ENCODE data around the gene SLC37A4. TPM values are rescaled to one million over a fixed set of nuclear protein-coding genes. Genes with fewer than 3 reads are reported as not detected.

The SLC37A4 gene
- total RNA-seq (2022; extraction: Qiagen RNA extraction; ENCODE audit: low read depth): 10.4 to 12.9 TPM (median 12.2 TPM) in 5 replicates

GRCh38 chr11:119030329-119031047 is at the start of gene SLC37A4:
Gene SLC37A4 (minus strand): TSS chr11:119030877.

GRCh38 chr11:119067371-119068222 is 36.9 kb upstream of the SLC37A4 start, which contains the start of gene VPS11:
Gene VPS11 (plus strand): TSS chr11:119067818. CDS start chr11:119067824, 6 bp downstream.

GRCh38 chr11:119057000-119057769 is 26.5 kb upstream of the SLC37A4 start, which contains the start of gene HYOU1:
Gene HYOU1 (minus strand): TSS chr11:119057205. CDS start chr11:119056160, 1,045 bp downstream.

GRCh38 chr11:119018074-119018938 is 12.4 kb downstream of the SLC37A4 start, which contains the start of the genes RPS25 and TRAPPC4:
Gene RPS25 (minus strand): TSS chr11:119018343. CDS start chr11:119018284, 59 bp downstream.
Gene TRAPPC4 (plus strand): TSS chr11:119018766. CDS start chr11:119018796, 30 bp downstream.

GRCh38 chr11:118997627-118998387 is 32.9 kb downstream of the SLC37A4 start, which contains the start of gene CENATAC:
Gene CENATAC (plus strand): TSS chr11:118998138. CDS start chr11:118998198, 60 bp downstream.

Other genes with a start within 250 kb of the SLC37A4 start
- 19.0 to 31.5 TPM (median 24.5 TPM) in 5 replicates for gene DDX6, start 239.7 kb downstream of the SLC37A4 start, total RNA-seq (2022; extraction: Qiagen RNA extraction; ENCODE audit: low read depth)
- gene CXCR5, start 147.0 kb downstream of the SLC37A4 start, total RNA-seq (2022; extraction: Qiagen RNA extraction; ENCODE audit: low read depth): 0.06 to 0.26 TPM (median 0.14 TPM) in 5 replicates
- gene BCL9L, start 105.0 kb downstream of the SLC37A4 start, total RNA-seq (2022; extraction: Qiagen RNA extraction; ENCODE audit: low read depth): 126 to 208 TPM (median 188 TPM) in 5 replicates
- gene UPK2, start 74.6 kb downstream of the SLC37A4 start, total RNA-seq (2022; extraction: Qiagen RNA extraction; ENCODE audit: low read depth): 0.41 to 1.1 TPM (median 0.70 TPM) in 5 replicates
- gene FOXR1, start 59.1 kb downstream of the SLC37A4 start, total RNA-seq (2022; extraction: Qiagen RNA extraction; ENCODE audit: low read depth): not detected in 5 replicates
- gene CENATAC, start 32.7 kb downstream of the SLC37A4 start, total RNA-seq (2022; extraction: Qiagen RNA extraction; ENCODE audit: low read depth): 10.7 to 16.4 TPM (median 12.1 TPM) in 5 replicates
- 809 to 1,089 TPM (median 832 TPM) in 5 replicates for gene RPS25, start 12.5 kb downstream of the SLC37A4 start, total RNA-seq (2022; extraction: Qiagen RNA extraction; ENCODE audit: low read depth)
- 57.3 to 62.5 TPM (median 60.8 TPM) in 5 replicates for gene TRAPPC4, start 12.1 kb downstream of the SLC37A4 start, total RNA-seq (2022; extraction: Qiagen RNA extraction; ENCODE audit: low read depth)
- 40.5 to 46.9 TPM (median 45.4 TPM) in 5 replicates for gene HYOU1, start 26.3 kb upstream of the SLC37A4 start, total RNA-seq (2022; extraction: Qiagen RNA extraction; ENCODE audit: low read depth)
- 11.2 to 13.2 TPM (median 11.8 TPM) in 5 replicates for gene VPS11, start 36.9 kb upstream of the SLC37A4 start, total RNA-seq (2022; extraction: Qiagen RNA extraction; ENCODE audit: low read depth)
- gene HMBS, start 54.0 kb upstream of the SLC37A4 start, total RNA-seq (2022; extraction: Qiagen RNA extraction; ENCODE audit: low read depth): 46.9 to 53.3 TPM (median 50.0 TPM) in 5 replicates
- gene DPAGT1, start 71.0 kb upstream of the SLC37A4 start, total RNA-seq (2022; extraction: Qiagen RNA extraction; ENCODE audit: low read depth): 34.8 to 40.4 TPM (median 38.9 TPM) in 5 replicates
- gene C2CD2L, start 76.5 kb upstream of the SLC37A4 start, total RNA-seq (2022; extraction: Qiagen RNA extraction; ENCODE audit: low read depth): 3.1 to 5.6 TPM (median 5.4 TPM) in 5 replicates
- gene HINFP, start 90.7 kb upstream of the SLC37A4 start, total RNA-seq (2022; extraction: Qiagen RNA extraction; ENCODE audit: low read depth): 8.1 to 11.2 TPM (median 10.1 TPM) in 5 replicates
- 0.24 to 0.37 TPM (median 0.30 TPM) in 5 replicates for gene ABCG4, start 118.2 kb upstream of the SLC37A4 start, total RNA-seq (2022; extraction: Qiagen RNA extraction; ENCODE audit: low read depth)
- gene NLRX1, start 137.8 kb upstream of the SLC37A4 start, total RNA-seq (2022; extraction: Qiagen RNA extraction; ENCODE audit: low read depth): 9.2 to 11.5 TPM (median 10.2 TPM) in 5 replicates
- gene NHERF4, start 154.6 kb upstream of the SLC37A4 start, total RNA-seq (2022; extraction: Qiagen RNA extraction; ENCODE audit: low read depth): 0.08 to 0.34 TPM (median 0.30 TPM) in 3 of 5 replicates, not detected in the others
- gene CBL, start 175.5 kb upstream of the SLC37A4 start, total RNA-seq (2022; extraction: Qiagen RNA extraction; ENCODE audit: low read depth): 5.4 to 9.4 TPM (median 8.4 TPM) in 5 replicates